H1 (cell line): ENCODE results near the gene GAK. TPM values are rescaled to one million over a fixed set of nuclear protein-coding genes. Genes with fewer than 3 reads are reported as not detected.
A peak's percentile ranks its signal among the peaks of the same experiment; 100 is the strongest.

ENCODE experiments used
- CTCF ChIA-PET: fragments of 300-600 bp; sonication (Branson Sonifier 250); formaldehyde crosslinking; loops from one replicate; lab custom pipeline; 2021; ENCODE audit not compliant: partially characterized antibody; lab: Charles Lee
- POLR2A ChIA-PET: fragments of 300-600 bp; sonication (Branson Sonifier 250); formaldehyde crosslinking; loops from one replicate; lab custom pipeline; 2021; ENCODE audit warnings: inconsistent platforms; ENCODE audit not compliant: partially characterized antibody; lab: Charles Lee
- DNase-seq, 2 experiments: peaks; one replicate each; pipeline versions ENCODE4 v3.0.0 to v3.0.0-alpha.2; 2010 to 2022; ENCODE audit warnings: low spot score in 2 of 2, low read depth in 1 of 2, mixed read lengths in 1 of 2
- FAIRE-seq: peaks from 2 replicates; lab custom pipeline; 2011; peaks lifted over from hg19 to GRCh38; lab: Jason Lieb, UNC
- H2AFZ ChIP-seq: 2 replicates; pipeline ENCODE4 v1.8.1; 2012; ENCODE audit warnings: low read length, inconsistent platforms
- H2AK5ac ChIP-seq: 2 replicates; pipeline ENCODE4 v1.6.1; 2013; ENCODE audit warnings: low read depth, low read length
- H2BK120ac ChIP-seq: replicated peaks from 2 replicates; pipeline ENCODE3; 2013; ENCODE audit warnings: low read depth, low read length, inconsistent platforms
- H2BK12ac ChIP-seq: 2 replicates; pipeline ENCODE4 v1.6.1; 2013; ENCODE audit warnings: low read depth, low read length
- H2BK15ac ChIP-seq: 2 replicates; pipeline ENCODE4 v1.6.1; 2013; ENCODE audit warnings: low read length
- H2BK20ac ChIP-seq: 2 replicates; pipeline ENCODE4 v1.6.1; 2013; ENCODE audit warnings: low read length
- H2BK5ac ChIP-seq: 2 replicates; pipeline ENCODE4 v1.6.1; 2013; ENCODE audit warnings: low read depth, low read length
- H3K14ac ChIP-seq: 2 replicates; pipeline ENCODE4 v1.6.1; 2013; ENCODE audit warnings: inconsistent platforms; ENCODE audit not compliant: insufficient read length
- H3K18ac ChIP-seq: 2 replicates; pipeline ENCODE4 v1.6.1; 2013; ENCODE audit warnings: low read length; ENCODE audit errors: extremely low read depth
- H3K23ac ChIP-seq: 2 replicates; pipeline ENCODE4 v1.6.1; 2013; ENCODE audit warnings: inconsistent platforms; ENCODE audit not compliant: insufficient read length
- H3K23me2 ChIP-seq: 2 replicates; pipeline ENCODE4 v1.6.1; 2013; ENCODE audit warnings: low read depth, low read length
- H3K27ac ChIP-seq: 2 replicates; pipeline ENCODE4 v1.6.1; 2011; ENCODE audit warnings: low read depth, low read length, inconsistent platforms
- H3K27me3 ChIP-seq, 4 experiments: replicated peaks in 1 of 4; 1 replicate in 1 of 4; 2 replicates in 3 of 4; pipeline versions ENCODE4 v1.6.1 to v1.8.1; 2011 to 2013; ENCODE audit warnings: low read length in 3 of 4, mild to moderate bottlenecking in 3 of 4, inconsistent platforms in 2 of 4, mixed read lengths in 2 of 4, moderate library complexity in 1 of 4; ENCODE audit not compliant: control insufficient read depth in 3 of 4, insufficient read depth in 3 of 4; ENCODE audit errors: extremely low read depth in 1 of 4
- H3K36me3 ChIP-seq, 4 experiments: 2 replicates each; pipeline versions ENCODE4 v1.6.1 to v1.8.1; 2011 to 2013; ENCODE audit warnings: mild to moderate bottlenecking in 4 of 4, low read length in 3 of 4, moderate library complexity in 2 of 4, control low read depth in 1 of 4, inconsistent platforms in 1 of 4; ENCODE audit not compliant: insufficient read depth in 4 of 4, control insufficient read depth in 2 of 4
- H3K4ac ChIP-seq: replicated peaks from 2 replicates; pipeline ENCODE3; 2013; ENCODE audit warnings: low read length, low read depth, mixed read lengths, inconsistent platforms; ENCODE audit not compliant: insufficient read length
- H3K4me1 ChIP-seq, 4 experiments: replicated peaks in 1 of 4; 1 replicate in 1 of 4; 2 replicates in 3 of 4; pipeline versions ENCODE4 v1.6.1 to v1.8.1; 2011 to 2013; ENCODE audit warnings: low read length in 3 of 4, inconsistent platforms in 2 of 4, mixed read lengths in 1 of 4; ENCODE audit not compliant: insufficient read depth in 4 of 4, control insufficient read depth in 3 of 4
- H3K4me2 ChIP-seq, 2 experiments: 2 replicates each; pipeline versions ENCODE4 v1.6.1 to v1.8.1; 2011 to 2013; ENCODE audit warnings: low read depth in 2 of 2, low read length in 2 of 2, control low read depth in 1 of 2, inconsistent platforms in 1 of 2, mild to moderate bottlenecking in 1 of 2; ENCODE audit not compliant: insufficient read depth in 1 of 2
- H3K4me3 ChIP-seq, 4 experiments: fragments of 200-600, 300-600 bp in 1 of 4; sonication (generic), shearing (Covaris generic), sonication (Bioruptor Twin) in 1 of 4; 2 replicates each; pipeline versions ENCODE4 v1.5.1 to v1.8.1; 2011 to 2016; ENCODE audit warnings: low read length in 4 of 4, low read depth in 3 of 4, control low read depth in 2 of 4, inconsistent platforms in 2 of 4, mild to moderate bottlenecking in 2 of 4, mixed read lengths in 1 of 4, moderate library complexity in 1 of 4; ENCODE audit not compliant: insufficient read depth in 2 of 4; ENCODE audit errors: extremely low read depth in 1 of 4
- H3K56ac ChIP-seq: replicated peaks from 2 replicates; pipeline ENCODE3; 2013; ENCODE audit warnings: low read depth, mild to moderate bottlenecking, mixed read lengths, low read length, inconsistent platforms; ENCODE audit not compliant: insufficient read length
- H3K79me1 ChIP-seq: 2 replicates; pipeline ENCODE4 v1.6.1; 2013; ENCODE audit warnings: low read depth, low read length, control low read depth
- H3K79me2 ChIP-seq, 2 experiments: 2 replicates each; pipeline versions ENCODE4 v1.6.1 to v1.8.1; 2012 to 2013; ENCODE audit warnings: low read length in 2 of 2, mild to moderate bottlenecking in 2 of 2, inconsistent platforms in 1 of 2; ENCODE audit not compliant: insufficient read depth in 2 of 2, control insufficient read depth in 1 of 2
- H3K9ac ChIP-seq, 4 experiments: replicated peaks in 1 of 4; 1 replicate in 1 of 4; 2 replicates in 3 of 4; pipeline versions ENCODE4 v1.6.1 to v1.8.1; 2011 to 2013; ENCODE audit warnings: low read depth in 3 of 4, low read length in 3 of 4, control low read depth in 2 of 4, mild to moderate bottlenecking in 2 of 4, moderate library complexity in 2 of 4, inconsistent platforms in 1 of 4; ENCODE audit errors: extremely low read depth in 1 of 4
- H3K9me3 ChIP-seq, 2 experiments: 2 replicates each; pipeline versions ENCODE4 v1.6.1 to v1.8.1; 2012 to 2013; ENCODE audit warnings: mild to moderate bottlenecking in 2 of 2, moderate library complexity in 2 of 2, control low read depth in 1 of 2, inconsistent platforms in 1 of 2, low read depth in 1 of 2, low read length in 1 of 2, mixed read lengths in 1 of 2; ENCODE audit not compliant: insufficient read depth in 2 of 2
- H4K20me1 ChIP-seq, 2 experiments: replicated peaks in 1 of 2; 2 replicates each; pipeline versions ENCODE3 to v1.8.1; 2011 to 2013; ENCODE audit warnings: inconsistent platforms in 2 of 2, low read length in 2 of 2, mild to moderate bottlenecking in 1 of 2; ENCODE audit not compliant: insufficient read depth in 2 of 2, control insufficient read depth in 1 of 2
- H4K5ac ChIP-seq: 2 replicates; pipeline ENCODE4 v1.6.1; 2013; ENCODE audit warnings: low read length, low read depth, mixed read lengths, inconsistent platforms; ENCODE audit not compliant: insufficient read length
- H4K8ac ChIP-seq: 2 replicates; pipeline ENCODE4 v1.8.0; 2013; ENCODE audit warnings: mild to moderate bottlenecking, moderate library complexity, low read length, inconsistent platforms; ENCODE audit not compliant: insufficient read depth; ENCODE audit errors: extremely low read depth
- H4K91ac ChIP-seq: replicated peaks from 2 replicates; pipeline ENCODE3; 2013; ENCODE audit warnings: low read length, mixed read lengths, inconsistent platforms; ENCODE audit not compliant: insufficient read length
- CHD1 ChIP-seq: IDR thresholded peaks from 2 replicates; pipeline ENCODE4 v1.6.1; 2012; ENCODE audit warnings: low read depth, low read length, improper control_type of control experiment
- EP300 ChIP-seq, 2 experiments: IDR thresholded peaks; 1 replicate in 1 of 2; 2 replicates in 1 of 2; pipeline ENCODE4 v1.6.1; 2011 to 2012; ENCODE audit warnings: low read depth in 2 of 2, low read length in 2 of 2, mild to moderate bottlenecking in 2 of 2, borderline replicate concordance in 1 of 2, inconsistent platforms in 1 of 2, moderate library complexity in 1 of 2
- EZH2 ChIP-seq: fragments of 200-600 bp; sonication (generic); IDR thresholded peaks from 2 replicates; pipeline ENCODE4 v1.7.1; 2012; ENCODE audit warnings: low read depth, mild to moderate bottlenecking, moderate library complexity, low read length, inconsistent platforms; ENCODE audit not compliant: severe bottlenecking
- JUND ChIP-seq: IDR thresholded peaks from 2 replicates; pipeline ENCODE4 v1.6.1; 2011; ENCODE audit warnings: mild to moderate bottlenecking, improper control_type of control experiment, low read length
- KDM4A ChIP-seq: IDR thresholded peaks from one replicate; pipeline ENCODE4 v1.7.1; 2012; ENCODE audit warnings: low read depth, mild to moderate bottlenecking, moderate library complexity, low read length, inconsistent platforms; ENCODE audit not compliant: severe bottlenecking
- RAD21 ChIP-seq, 2 experiments: IDR thresholded peaks in 1 of 2; conservative IDR thresholded peaks in 1 of 2; 2 replicates each; pipeline ENCODE4 v1.6.1; 2011; ENCODE audit warnings: low read depth in 2 of 2, low read length in 2 of 2, improper control_type of control experiment in 1 of 2, inconsistent platforms in 1 of 2, mild to moderate bottlenecking in 1 of 2, moderate library complexity in 1 of 2
- SIN3A ChIP-seq, 2 experiments: IDR thresholded peaks in 1 of 2; conservative IDR thresholded peaks in 1 of 2; 2 replicates each; pipeline ENCODE4 v1.6.1; 2011 to 2012; ENCODE audit warnings: low read length in 2 of 2, improper control_type of control experiment in 1 of 2, low read depth in 1 of 2, mild to moderate bottlenecking in 1 of 2
- SP2 ChIP-seq: IDR thresholded peaks from 2 replicates; pipeline ENCODE4 v1.6.1; 2012; ENCODE audit warnings: mild to moderate bottlenecking, low read length, inconsistent platforms
- TCF12 ChIP-seq: IDR thresholded peaks from 2 replicates; pipeline ENCODE4 v1.6.1; 2011; ENCODE audit warnings: low read depth, mild to moderate bottlenecking, low read length
- WGBS, 2 experiments: shearing (Covaris generic) in 1 of 2; methylation state at CpG; one replicate each; pipeline versions ENCODE4 v1.1.6 to v1.1.7; 2013 to 2015; ENCODE audit warnings: low lambda C conversion rate in 2 of 2, mixed read lengths in 2 of 2, inconsistent platforms in 1 of 2, low coverage in 1 of 2, missing lambda C conversion rate in 1 of 2; ENCODE audit not compliant: insufficient replicate concordance in 2 of 2, insufficient coverage in 1 of 2, insufficient read length in 1 of 2; ENCODE audit errors: extremely low coverage in 1 of 2, missing lambda C conversion rate in 1 of 2; 5-methylcytosine and 5-hydroxymethylcytosine counted together
- polyA plus RNA-seq, 7 experiments: library from polyadenylated mRNA; depleted of rRNA in 3 of 7; stranded (reverse) in 5 of 7; unstranded in 2 of 7; fragments of >200 nt in 5 of 7; fragments of 200-250 nt in 2 of 7; gene quantifications; 1 replicate in 5 of 7; 2 replicates in 1 of 7; 4 replicates in 1 of 7; pipeline versions ENCODE4 v1.2.1 to v1.2.3, GENCODE V29; 2011 to 2013; ENCODE audit warnings: missing spikeins in 2 of 7, mixed read lengths in 2 of 7
- total RNA-seq: library from RNA; stranded (reverse); fragmentation: NEBNext Ultra II Directional; extraction: Animal tissue kit (Norgen Biotek cat#: 25700); gene quantifications from 2 replicates; pipeline ENCODE4 v1.2.1, GENCODE V29; 2021
- TF ChIP-seq, protein P1 (sequence below), 3 experiments: IDR thresholded peaks; 1 replicate in 2 of 3; 2 replicates in 1 of 3; pipeline versions ENCODE4 v1.5.1 to v1.6.1; 2011; ENCODE audit warnings: low read length in 3 of 3, mild to moderate bottlenecking in 3 of 3, inconsistent platforms in 2 of 3, low read depth in 1 of 3, moderate library complexity in 1 of 3; ENCODE audit not compliant: insufficient read depth in 1 of 3; ENCODE audit errors: control extremely low read depth in 1 of 3

GAK gene
- total and polyA plus RNA-seq, 2 of the 8 experiments (the other 6 are each of a cell fraction or from before 2014, with no cell fraction given): 31.5 to 70.8 TPM

DNA sequence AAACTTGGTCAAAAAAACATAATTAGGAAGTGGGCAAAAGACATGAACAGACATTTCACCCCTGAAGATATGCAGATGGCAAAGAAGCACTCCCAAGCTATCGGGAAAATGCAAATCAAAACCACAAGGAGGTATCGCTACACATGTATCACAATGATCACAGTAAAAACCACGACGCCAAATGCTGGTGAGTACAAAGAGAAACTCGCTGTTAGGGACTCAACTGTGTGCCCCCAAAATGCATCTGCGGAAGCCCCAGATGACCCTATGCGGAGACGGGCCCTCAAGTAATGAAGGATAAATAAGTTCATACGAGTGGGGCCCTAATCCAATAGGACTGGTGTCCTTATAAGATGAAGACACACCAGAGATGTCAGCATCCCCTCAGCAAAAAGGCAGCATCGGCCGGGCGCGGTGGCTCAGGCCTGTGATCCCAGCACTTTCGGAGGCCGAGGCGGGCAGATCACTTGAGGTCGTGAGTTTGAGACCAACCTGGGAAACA, 10.2 kb downstream of the GAK start:
- H2BK15ac ChIP-seq: no peak overlapping the region
- no peaks in the 10 kb centered on the region for H3K36me3 ChIP-seq
- H4K5ac ChIP-seq: no peak overlapping the region
- ChIA-PET CTCF (interaction anchor here (0.7 to 1.1 kb wide), 3 partner anchors 12 to 108 kb away, joined by 3 to 4 read pairs (median 3); no protein-coding TSS in a partner anchor), POLR2A (interaction anchor here (0.6 kb wide), 1 partner anchor 8 kb away, joined by 3 read pairs; no protein-coding TSS in a partner anchor)
- no peak overlapping the region for H3K4me3 ChIP-seq
- no peak overlapping the region for H2BK12ac ChIP-seq
- no peak overlapping the region for H3K4ac ChIP-seq
- H2AFZ ChIP-seq: no peak overlapping the region
- H3K9ac ChIP-seq: no peak overlapping the region
- peaks cover 10 to 21% of the 10 kb centered on the region in 2 experiments for H4K20me1 ChIP-seq
- no peak overlapping the region for H3K56ac ChIP-seq
- no peaks in the 10 kb centered on the region; a peak in 1 of 7 replicates for H3K4me1 ChIP-seq
- DNase-seq: no peak
- H3K27ac ChIP-seq: no peak overlapping the region
- H3K79me1 ChIP-seq: peaks cover 19% of the 10 kb centered on the region
- H3K9me3 ChIP-seq: no peaks in the 10 kb centered on the region
- no peak overlapping the region for H4K91ac ChIP-seq
- no peaks in the 10 kb centered on the region for H3K23me2 ChIP-seq
- H3K4me2 ChIP-seq: no peak overlapping the region
- H4K8ac ChIP-seq: peak overlapping the region; percentile 75; the same call in 1 of the 2 replicates
- H2BK120ac ChIP-seq: no peak overlapping the region
- H2AK5ac ChIP-seq: no peak overlapping the region
- H3K79me2 ChIP-seq: peaks cover 15 to 85% of the 10 kb centered on the region in 2 experiments; a peak in 3 of 4 replicates
- WGBS, 2 experiments: 94% methylated on average over 17 of the region's 17 CpGs; no CpG with 5 or more reads in 1 of the 2 experiments
- no peak overlapping the region for H3K18ac ChIP-seq
- no peak overlapping the region for H3K23ac ChIP-seq
- H2BK20ac ChIP-seq: no peak overlapping the region
- H2BK5ac ChIP-seq: no peak overlapping the region
- H3K27me3 ChIP-seq: no peaks in the 10 kb centered on the region
- H3K14ac ChIP-seq: no peak overlapping the region
- no peak for FAIRE-seq
- no peak for TF ChIP-seq SIN3A (conservative IDR thresholded peaks at IDR 0.05 in 1 of 2, IDR thresholded peaks at IDR 0.05 in 1 of 2; ENCODE audit: low read depth in 1 of 2, low read length in 2 of 2)
- no peak for TF ChIP-seq JUND
- no peak for TF ChIP-seq CHD1
- TF ChIP-seq TCF12: no peak
- no peak for TF ChIP-seq EZH2
- no peak for TF ChIP-seq RAD21 (IDR thresholded peaks at IDR 0.05 in 1 of 2, conservative IDR thresholded peaks at IDR 0.05 in 1 of 2; ENCODE audit: low read depth in 2 of 2, low read length in 2 of 2)
- TF ChIP-seq, protein P1, sequence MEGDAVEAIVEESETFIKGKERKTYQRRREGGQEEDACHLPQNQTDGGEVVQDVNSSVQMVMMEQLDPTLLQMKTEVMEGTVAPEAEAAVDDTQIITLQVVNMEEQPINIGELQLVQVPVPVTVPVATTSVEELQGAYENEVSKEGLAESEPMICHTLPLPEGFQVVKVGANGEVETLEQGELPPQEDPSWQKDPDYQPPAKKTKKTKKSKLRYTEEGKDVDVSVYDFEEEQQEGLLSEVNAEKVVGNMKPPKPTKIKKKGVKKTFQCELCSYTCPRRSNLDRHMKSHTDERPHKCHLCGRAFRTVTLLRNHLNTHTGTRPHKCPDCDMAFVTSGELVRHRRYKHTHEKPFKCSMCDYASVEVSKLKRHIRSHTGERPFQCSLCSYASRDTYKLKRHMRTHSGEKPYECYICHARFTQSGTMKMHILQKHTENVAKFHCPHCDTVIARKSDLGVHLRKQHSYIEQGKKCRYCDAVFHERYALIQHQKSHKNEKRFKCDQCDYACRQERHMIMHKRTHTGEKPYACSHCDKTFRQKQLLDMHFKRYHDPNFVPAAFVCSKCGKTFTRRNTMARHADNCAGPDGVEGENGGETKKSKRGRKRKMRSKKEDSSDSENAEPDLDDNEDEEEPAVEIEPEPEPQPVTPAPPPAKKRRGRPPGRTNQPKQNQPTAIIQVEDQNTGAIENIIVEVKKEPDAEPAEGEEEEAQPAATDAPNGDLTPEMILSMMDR (IDR thresholded peaks at IDR 0.05; ENCODE audit: control extremely low read depth in 1 of 3, insufficient read depth in 1 of 3, low read depth in 1 of 3, low read length in 3 of 3): no peak
- no peak for TF ChIP-seq SP2
- TF ChIP-seq EP300 (IDR thresholded peaks at IDR 0.05; ENCODE audit: borderline replicate concordance in 1 of 2, low read depth in 2 of 2, low read length in 2 of 2): no peak
- no peak for TF ChIP-seq KDM4A
